ENCODE results near the gene DNASE1L2. TPM values are rescaled to one million over a fixed set of nuclear protein-coding genes. Genes with fewer than 3 reads are reported as not detected.
A peak's percentile ranks its signal among the peaks of the same experiment; 100 is the strongest.
"Not testable (repeated sequence)": the region's sequence is repeated elsewhere in the genome, so short reads cannot be mapped to it uniquely, and the experiment has no call there.

The DNASE1L2 gene
- total and polyA plus RNA-seq, 4 experiments from 2014 or later = 3.9 to 4.8 TPM; not detected in 2

DNA sequence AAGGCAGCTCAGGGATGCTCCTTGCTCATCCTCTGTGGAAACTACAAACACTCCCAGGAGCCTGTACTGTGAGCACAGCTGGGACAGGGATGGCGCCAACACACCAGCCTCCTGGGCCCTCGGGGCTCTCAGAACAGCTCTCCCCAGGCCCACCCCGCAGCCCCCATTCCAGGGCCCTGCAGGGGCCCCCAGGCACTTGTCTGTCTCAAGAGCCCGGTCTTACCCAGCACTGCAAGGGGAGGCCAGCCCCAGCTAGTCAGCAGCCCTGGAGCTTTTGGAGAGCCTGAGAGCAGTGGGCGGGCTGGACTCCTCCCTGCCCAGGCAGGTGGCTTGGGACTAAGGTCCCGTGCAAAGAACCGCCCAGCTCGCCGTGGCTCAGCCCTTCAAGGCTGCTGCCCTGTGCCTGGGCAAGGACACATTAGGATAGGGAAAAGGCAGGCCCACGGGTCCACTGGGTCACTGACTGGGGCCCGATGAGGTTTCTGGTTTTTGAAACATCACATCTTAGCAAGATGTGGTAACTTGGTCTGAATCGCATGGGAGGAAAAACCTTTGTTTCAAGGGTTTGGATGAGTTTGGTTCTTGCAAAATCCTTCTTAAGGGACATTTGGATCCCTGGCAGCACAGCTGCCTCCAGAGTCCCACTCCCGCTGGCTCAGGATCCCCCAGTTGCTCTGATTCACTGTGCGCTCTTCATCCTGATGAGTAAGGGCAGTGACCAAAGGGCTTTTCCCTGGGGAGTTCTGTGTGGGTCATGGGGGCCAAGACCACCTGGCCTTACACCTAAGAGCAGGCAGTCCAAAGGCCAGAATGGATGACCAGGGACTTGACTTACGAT lies 2.8 kb downstream of the DNASE1L2 start:
- ChIA-PET POLR2A (ENCODE audit: partially characterized antibody) (interaction anchor here (1.8 kb wide), 1 partner anchor 11 kb away, joined by 7 read pairs; no protein-coding TSS in a partner anchor), CTCF (ENCODE audit: partially characterized antibody) (no interaction called here)
- Mint-ChIP-seq H3K9me3 (no peaks in the 10 kb centered on the region), H3K36me3 (peaks cover 8 to 15% of the 10 kb centered on the region in 2 donors), H3K27ac (no peak overlapping the region), H3K27me3 (no peaks in the 10 kb centered on the region), H3K4me3 (no peak overlapping the region), H3K4me1 (peaks cover 0 to 9% (median under 1%) of the 10 kb centered on the region in 4 donors)
- H3K9me3 ChIP-seq (ENCODE audit: control insufficient read depth in 1 of 2, low read length in 2 of 2) = no peaks in the 10 kb centered on the region
- no peak overlapping the region for H3K4me3 ChIP-seq (ENCODE audit: low read length in 2 of 2)
- H3K36me3 ChIP-seq (ENCODE audit: insufficient read depth, low read length) = peaks cover 15% of the 10 kb centered on the region
- no peaks in the 10 kb centered on the region for H3K4me1 ChIP-seq (ENCODE audit: insufficient read depth, low read length)
- no peak for DNase-seq
- H3K27ac ChIP-seq (ENCODE audit: low read depth, low read length) = no peak overlapping the region
- intact Hi-C loops (cut with micrococcal nuclease) = no loop called here
- no peaks in the 10 kb centered on the region for H3K27me3 ChIP-seq (ENCODE audit: insufficient read depth, low read length)

DNA sequence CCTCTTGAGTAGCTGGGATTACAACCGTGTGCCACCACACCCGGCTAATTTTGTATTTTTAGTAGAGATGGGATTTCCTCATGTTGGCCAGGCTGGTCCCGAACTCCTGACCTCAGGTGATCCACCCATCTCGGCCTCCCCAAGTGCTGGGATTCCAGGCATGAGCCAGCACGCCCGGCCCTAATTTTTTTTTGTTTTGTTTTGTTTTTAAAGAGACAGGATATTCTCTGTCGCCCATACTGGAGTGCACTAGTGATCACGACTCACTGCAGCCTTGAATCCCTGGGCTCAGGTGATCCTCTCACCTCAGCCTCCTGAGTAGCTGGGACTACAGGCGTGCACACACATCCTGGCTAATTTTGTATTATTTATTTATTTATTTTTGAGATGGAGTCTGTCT lies 4.1 kb downstream of the DNASE1L2 start:
- H3K4me3 Mint-ChIP-seq; H3K9me3 Mint-ChIP-seq; H3K4me1 Mint-ChIP-seq; H3K27ac Mint-ChIP-seq; H3K4me3 ChIP-seq (ENCODE audit: low read length in 2 of 2); H3K27me3 ChIP-seq (ENCODE audit: insufficient read depth, low read length); DNase-seq; H3K27me3 Mint-ChIP-seq; H3K4me1 ChIP-seq (ENCODE audit: insufficient read depth, low read length); intact Hi-C loops (cut with micrococcal nuclease); CTCF ChIA-PET (ENCODE audit: partially characterized antibody); H3K27ac ChIP-seq (ENCODE audit: low read depth, low read length); POLR2A ChIA-PET (ENCODE audit: partially characterized antibody); H3K9me3 ChIP-seq (ENCODE audit: control insufficient read depth in 1 of 2, low read length in 2 of 2): not testable (repeated sequence)
- peaks cover 6 to 13% of the 10 kb centered on the region in 2 donors for H3K36me3 Mint-ChIP-seq
- peaks cover 10% of the 10 kb centered on the region for H3K36me3 ChIP-seq (ENCODE audit: insufficient read depth, low read length)

DNA sequence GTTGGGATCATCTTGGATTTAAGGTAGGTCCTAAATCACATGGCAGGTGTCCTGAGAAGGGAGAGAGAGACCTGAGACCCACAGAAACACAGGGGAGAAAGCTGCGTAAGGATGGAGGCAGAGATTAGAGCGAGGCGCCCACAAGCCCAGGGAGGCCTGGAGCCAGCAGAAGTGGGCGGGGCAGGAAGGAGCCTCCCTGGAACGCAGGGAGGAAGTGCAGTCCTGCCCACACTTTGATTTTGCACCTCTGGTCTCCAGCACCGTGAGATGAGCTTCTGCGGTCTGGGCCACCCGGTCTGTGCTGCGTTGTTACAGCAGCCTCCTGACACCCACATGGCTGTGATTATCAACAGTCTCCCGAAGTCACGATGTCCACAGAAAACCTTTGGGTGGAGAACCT lies 6.4 kb downstream of the DNASE1L2 start:
- POLR2A ChIA-PET (ENCODE audit: partially characterized antibody) = no interaction called here
- H3K4me3 ChIP-seq (ENCODE audit: low read length in 2 of 2) = no peak overlapping the region
- Mint-ChIP-seq H3K9me3 (no peaks in the 10 kb centered on the region), H3K27ac (peak overlapping the region in 2 of 7 donors; percentile 37 to 53), H3K36me3 (peaks cover 5 to 18% of the 10 kb centered on the region in 2 donors), H3K27me3 (no peaks in the 10 kb centered on the region), H3K4me3 (no peak overlapping the region), H3K4me1 (peaks cover 0 to 2% (median 0%) of the 10 kb centered on the region in 4 donors)
- peaks cover 21% of the 10 kb centered on the region for H3K36me3 ChIP-seq (ENCODE audit: insufficient read depth, low read length)
- no peaks in the 10 kb centered on the region for H3K27me3 ChIP-seq (ENCODE audit: insufficient read depth, low read length)
- H3K9me3 ChIP-seq (ENCODE audit: control insufficient read depth in 1 of 2, low read length in 2 of 2) = no peaks in the 10 kb centered on the region
- no peaks in the 10 kb centered on the region for H3K4me1 ChIP-seq (ENCODE audit: insufficient read depth, low read length)
- no peak overlapping the region for H3K27ac ChIP-seq (ENCODE audit: low read depth, low read length)
- DNase-seq = no peak
- intact Hi-C loops (cut with micrococcal nuclease) = no loop called here
- CTCF ChIA-PET (ENCODE audit: partially characterized antibody) = interaction anchor here (1.4 kb wide), 1 partner anchor 9 kb away, joined by 3 read pairs; the partner anchor contains the start of gene ECI1

DNA sequence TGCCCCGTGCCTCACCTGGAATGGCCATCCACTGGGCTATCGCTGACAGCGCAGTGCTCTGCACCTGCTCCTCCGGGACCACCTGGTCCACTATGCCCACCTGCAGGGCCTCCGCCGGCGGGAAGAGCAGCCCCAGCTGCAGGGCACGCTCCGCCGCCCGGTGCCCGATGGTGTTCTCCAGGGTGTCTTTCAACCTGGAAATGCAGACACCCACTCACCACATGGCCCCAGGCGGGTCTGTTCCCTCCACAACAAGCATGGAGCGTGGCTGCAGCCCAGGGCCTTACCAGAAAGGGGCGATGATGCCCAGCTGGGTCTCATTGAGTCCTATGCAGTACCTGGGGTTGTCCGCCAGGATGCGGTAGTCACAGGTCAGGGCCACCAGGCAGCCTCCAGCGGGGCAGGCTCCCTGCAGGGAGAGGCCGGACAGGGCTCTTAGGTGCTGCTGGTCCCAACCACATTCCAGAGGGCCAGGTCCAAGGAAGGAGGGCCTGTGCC lies 6.8 kb downstream of the DNASE1L2 start:
- intact Hi-C loops (cut with micrococcal nuclease) = no loop called here
- Histone ChIP-seq H3K36me3 (ENCODE audit: insufficient read depth, low read length) (peaks cover 21% of the 10 kb centered on the region), H3K27me3 (ENCODE audit: insufficient read depth, low read length) (no peaks in the 10 kb centered on the region), H3K4me1 (ENCODE audit: insufficient read depth, low read length) (no peaks in the 10 kb centered on the region), H3K4me3 (ENCODE audit: low read length in 2 of 2) (no peak overlapping the region), H3K27ac (ENCODE audit: low read depth, low read length) (no peak overlapping the region), H3K9me3 (ENCODE audit: control insufficient read depth in 1 of 2, low read length in 2 of 2) (no peaks in the 10 kb centered on the region)
- ChIA-PET CTCF (ENCODE audit: partially characterized antibody) (interaction anchor here (1.4 kb wide), 1 partner anchor 8 kb away, joined by 3 read pairs; the partner anchor contains the start of gene ECI1), POLR2A (ENCODE audit: partially characterized antibody) (no interaction called here)
- Mint-ChIP-seq H3K4me3 (no peak overlapping the region), H3K4me1 (peaks cover 0 to 2% (median 0%) of the 10 kb centered on the region in 4 donors), H3K27ac (no peak overlapping the region), H3K9me3 (no peaks in the 10 kb centered on the region), H3K27me3 (no peaks in the 10 kb centered on the region), H3K36me3 (peaks cover 5 to 18% of the 10 kb centered on the region in 2 donors)
- DNase-seq = no peak

DNA sequence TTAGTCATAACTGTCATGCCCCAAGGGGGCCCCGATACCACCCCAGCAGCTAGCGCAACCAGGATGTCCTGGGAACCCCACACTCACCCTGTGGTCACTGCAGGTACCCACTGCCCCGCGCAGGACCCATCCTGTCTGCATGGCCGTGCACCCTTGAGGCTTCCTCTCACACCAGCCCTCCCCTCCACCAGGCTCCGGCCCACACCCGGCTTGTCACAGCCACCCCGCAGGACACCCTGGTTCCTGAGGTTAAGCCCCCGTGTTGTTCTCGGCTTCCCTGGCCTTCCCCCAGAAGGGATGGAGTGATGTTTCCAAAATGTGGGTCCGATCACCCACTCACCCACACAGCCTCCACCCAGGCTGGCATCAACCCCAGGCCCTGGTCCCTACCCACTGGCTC lies 7.5 kb downstream of the DNASE1L2 start:
- ChIA-PET CTCF (ENCODE audit: partially characterized antibody) (no interaction called here), POLR2A (ENCODE audit: partially characterized antibody) (no interaction called here)
- DNase-seq = no peak
- Histone ChIP-seq H3K9me3 (ENCODE audit: control insufficient read depth in 1 of 2, low read length in 2 of 2) (no peaks in the 10 kb centered on the region), H3K27ac (ENCODE audit: low read depth, low read length) (no peak overlapping the region), H3K36me3 (ENCODE audit: insufficient read depth, low read length) (peaks cover 21% of the 10 kb centered on the region), H3K27me3 (ENCODE audit: insufficient read depth, low read length) (no peaks in the 10 kb centered on the region), H3K4me1 (ENCODE audit: insufficient read depth, low read length) (no peaks in the 10 kb centered on the region), H3K4me3 (ENCODE audit: low read length in 2 of 2) (no peak overlapping the region)
- Mint-ChIP-seq H3K27ac (peak overlapping the region in 1 of 7 donors; percentile 10), H3K36me3 (peaks cover 5 to 18% of the 10 kb centered on the region in 2 donors), H3K27me3 (no peaks in the 10 kb centered on the region), H3K4me1 (peaks cover 0 to 2% (median 0%) of the 10 kb centered on the region in 4 donors), H3K4me3 (no peak overlapping the region), H3K9me3 (no peaks in the 10 kb centered on the region)
- intact Hi-C loops (cut with micrococcal nuclease) = no loop called here

DNA sequence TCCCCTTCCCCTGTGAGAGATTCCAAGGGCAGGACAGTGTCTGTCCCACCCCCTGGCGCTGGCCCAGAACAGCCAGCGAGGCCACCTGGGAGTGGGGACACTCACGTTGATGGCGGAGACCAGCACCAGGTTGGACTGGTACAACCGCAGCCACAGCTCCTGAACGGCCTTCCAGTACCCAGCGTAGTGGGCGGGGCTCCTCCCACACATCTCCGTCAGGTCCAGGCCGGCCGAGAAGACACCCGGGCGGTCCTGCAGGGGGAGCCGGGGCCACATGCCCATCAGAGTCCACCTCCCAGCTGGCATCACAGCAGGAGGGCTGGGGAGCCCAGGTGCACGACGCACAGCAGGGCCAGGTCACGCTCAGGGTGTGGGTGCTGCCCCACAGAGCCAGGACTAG lies 8.1 kb downstream of the DNASE1L2 start:
- no peak overlapping the region for H3K27ac Mint-ChIP-seq
- H3K27me3 Mint-ChIP-seq = no peaks in the 10 kb centered on the region
- H3K36me3 Mint-ChIP-seq = peaks cover 5 to 18% of the 10 kb centered on the region in 2 donors
- no peaks in the 10 kb centered on the region for H3K9me3 Mint-ChIP-seq
- intact Hi-C loops (cut with micrococcal nuclease) = no loop called here
- no peak overlapping the region for H3K4me3 Mint-ChIP-seq
- Histone ChIP-seq H3K27ac (ENCODE audit: low read depth, low read length) (no peak overlapping the region), H3K4me3 (ENCODE audit: low read length in 2 of 2) (no peak overlapping the region), H3K36me3 (ENCODE audit: insufficient read depth, low read length) (peaks cover 21% of the 10 kb centered on the region), H3K4me1 (ENCODE audit: insufficient read depth, low read length) (no peaks in the 10 kb centered on the region), H3K27me3 (ENCODE audit: insufficient read depth, low read length) (no peaks in the 10 kb centered on the region), H3K9me3 (ENCODE audit: control insufficient read depth in 1 of 2, low read length in 2 of 2) (no peaks in the 10 kb centered on the region)
- H3K4me1 Mint-ChIP-seq = peaks cover 0 to 2% (median 0%) of the 10 kb centered on the region in 4 donors
- no peak for DNase-seq
- POLR2A ChIA-PET (ENCODE audit: partially characterized antibody) = no interaction called here
- CTCF ChIA-PET (ENCODE audit: partially characterized antibody) = no interaction called here

DNA sequence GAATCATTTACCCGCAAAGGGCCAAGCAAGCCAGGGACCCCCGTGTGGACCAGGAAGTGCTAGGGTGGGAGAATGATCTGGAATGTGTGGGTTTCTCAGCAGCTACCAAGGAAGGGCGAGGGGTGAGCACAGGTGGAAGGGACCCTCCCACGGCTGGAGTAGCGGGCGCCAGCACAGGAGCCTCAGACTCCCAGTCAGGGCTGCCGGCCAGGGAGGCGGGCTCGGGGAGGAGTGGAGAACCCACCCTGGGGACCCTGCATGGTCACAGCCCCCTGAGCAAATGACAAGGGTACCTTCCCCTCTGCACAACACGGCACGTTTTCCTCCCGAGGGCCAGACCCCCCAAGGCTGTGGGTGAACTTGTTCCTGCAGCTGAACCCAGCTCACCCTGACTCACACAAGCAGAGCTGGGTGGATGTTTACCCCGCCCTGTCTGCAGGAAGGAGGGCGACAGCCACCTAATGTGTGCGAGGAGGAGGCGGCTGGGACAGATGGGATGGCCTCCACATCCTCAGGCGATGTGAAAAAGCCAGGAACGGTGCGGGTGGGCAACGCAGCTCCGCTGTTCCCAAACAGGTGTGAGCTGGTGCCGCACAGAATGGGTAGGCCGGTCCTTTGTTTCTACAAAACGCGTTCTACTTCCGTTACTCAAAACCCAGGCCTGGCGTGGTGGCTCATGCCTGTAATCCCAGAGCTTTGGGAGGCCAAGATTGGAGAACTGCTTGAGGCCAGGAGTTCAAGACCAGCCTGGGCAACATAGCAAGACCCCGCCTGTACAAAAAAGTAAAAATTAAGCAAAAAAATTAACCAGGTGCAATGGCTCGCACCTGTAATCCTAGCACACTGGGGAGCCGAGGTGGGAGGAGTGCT lies 8.9 kb downstream of the DNASE1L2 start:
- peaks cover 5 to 16% of the 10 kb centered on the region in 2 donors for H3K36me3 Mint-ChIP-seq
- peaks cover 3% of the 10 kb centered on the region for H3K4me1 ChIP-seq (ENCODE audit: insufficient read depth, low read length)
- H3K27me3 Mint-ChIP-seq = no peaks in the 10 kb centered on the region
- H3K9me3 Mint-ChIP-seq = no peaks in the 10 kb centered on the region
- H3K4me3 ChIP-seq (ENCODE audit: low read length in 2 of 2) = no peak overlapping the region
- H3K4me3 Mint-ChIP-seq = no peak overlapping the region
- no peak overlapping the region for H3K27ac Mint-ChIP-seq
- ChIA-PET POLR2A (ENCODE audit: partially characterized antibody) (no interaction called here), CTCF (ENCODE audit: partially characterized antibody) (no interaction called here)
- H3K36me3 ChIP-seq (ENCODE audit: insufficient read depth, low read length) = peaks cover 21% of the 10 kb centered on the region
- H3K4me1 Mint-ChIP-seq = peaks cover 0 to 2% (median 0%) of the 10 kb centered on the region in 4 donors
- no peaks in the 10 kb centered on the region for H3K27me3 ChIP-seq (ENCODE audit: insufficient read depth, low read length)
- no peak for DNase-seq
- no peak overlapping the region for H3K27ac ChIP-seq (ENCODE audit: low read depth, low read length)
- intact Hi-C loops (cut with micrococcal nuclease) = no loop called here
- H3K9me3 ChIP-seq (ENCODE audit: control insufficient read depth in 1 of 2, low read length in 2 of 2) = no peaks in the 10 kb centered on the region

Data from CD4-positive, alpha-beta memory T cell (primary cell).